Keratinocyte (primary cell): ENCODE measurements around the gene AHNAK2. TPM values are rescaled to one million over a fixed set of nuclear protein-coding genes. Genes with fewer than 3 reads are reported as not detected.

Experiments used
- DNase-seq: peaks from one replicate; pipeline ENCODE4 v3.0.0-alpha.2; 2011; ENCODE audit warnings: low read depth, missing footprints, low spot score
- FAIRE-seq: peaks from 2 replicates; lab custom pipeline; 2011; peaks lifted over from hg19 to GRCh38; lab: Jason Lieb, UNC
- H2AFZ ChIP-seq: 2 replicates; pipeline ENCODE4 v1.6.0; 2012; ENCODE audit warnings: low read length, control low read depth, inconsistent platforms; ENCODE audit not compliant: control insufficient read depth
- H3K27ac ChIP-seq: 2 replicates; pipeline ENCODE4 v1.5.1; 2011; ENCODE audit warnings: low read length; ENCODE audit not compliant: control insufficient read depth, insufficient read depth
- H3K27me3 ChIP-seq: 3 replicates; pipeline ENCODE4 v1.6.0; 2011; ENCODE audit warnings: low read length; ENCODE audit not compliant: control insufficient read depth, insufficient read depth; ENCODE audit errors: extremely low read depth
- H3K36me3 ChIP-seq, 2 experiments: 2 replicates in 1 of 2; 3 replicates in 1 of 2; pipeline ENCODE4 v1.5.1; 2011; ENCODE audit warnings: low read length in 2 of 2, mild to moderate bottlenecking in 1 of 2; ENCODE audit not compliant: control insufficient read depth in 2 of 2, insufficient read depth in 2 of 2; ENCODE audit errors: extremely low read depth in 1 of 2
- H3K4me1 ChIP-seq: 3 replicates; pipeline ENCODE4 v1.5.1; 2011; ENCODE audit warnings: low read length; ENCODE audit not compliant: control insufficient read depth, insufficient read depth; ENCODE audit errors: extremely low read depth
- H3K4me2 ChIP-seq: 3 replicates; pipeline ENCODE4 v1.6.0; 2011; ENCODE audit warnings: low read depth, low read length; ENCODE audit not compliant: control insufficient read depth, insufficient read depth; ENCODE audit errors: extremely low read depth
- H3K4me3 ChIP-seq, 3 experiments: fragments of 200-600 bp in 1 of 3; sonication (generic) in 1 of 3; 2 replicates in 2 of 3; 3 replicates in 1 of 3; pipeline ENCODE4 v1.5.1; 2011 to 2016; ENCODE audit warnings: low read length in 3 of 3, mild to moderate bottlenecking in 3 of 3, control low read depth in 2 of 3, inconsistent platforms in 1 of 3, low read depth in 1 of 3, mixed read lengths in 1 of 3, mixed run types in 1 of 3, moderate library complexity in 1 of 3; ENCODE audit not compliant: control insufficient read depth in 2 of 3, insufficient read depth in 2 of 3; ENCODE audit errors: extremely low read depth in 1 of 3
- H3K79me2 ChIP-seq: 2 replicates; pipeline ENCODE4 v1.6.0; 2012; ENCODE audit warnings: low read length; ENCODE audit not compliant: control insufficient read depth, insufficient read depth
- H3K9ac ChIP-seq: 3 replicates; pipeline ENCODE4 v1.6.0; 2011; ENCODE audit warnings: low read length; ENCODE audit not compliant: control insufficient read depth, insufficient read depth; ENCODE audit errors: extremely low read depth
- H3K9me1 ChIP-seq: 3 replicates; pipeline ENCODE4 v1.6.0; 2011; ENCODE audit warnings: low read length; ENCODE audit not compliant: control insufficient read depth, insufficient read depth; ENCODE audit errors: extremely low read depth
- H3K9me3 ChIP-seq: 2 replicates; pipeline ENCODE4 v1.5.1; 2012; ENCODE audit warnings: low read depth, low read length; ENCODE audit not compliant: control insufficient read depth
- H4K20me1 ChIP-seq: 3 replicates; pipeline ENCODE4 v1.6.0; 2011; ENCODE audit warnings: low read length; ENCODE audit not compliant: control insufficient read depth, insufficient read depth; ENCODE audit errors: extremely low read depth
- CTCF ChIP-seq, 3 experiments: IDR thresholded peaks in 1 of 3; conservative IDR thresholded peaks in 1 of 3; optimal IDR thresholded peaks in 1 of 3; 2 replicates in 2 of 3; 3 replicates in 1 of 3; pipeline versions ENCODE3 to v1.5.1; 2011; ENCODE audit warnings: low read length in 3 of 3, mild to moderate bottlenecking in 3 of 3, moderate library complexity in 2 of 3, control low read depth in 1 of 3, inconsistent platforms in 1 of 3; ENCODE audit not compliant: insufficient read depth in 2 of 3; ENCODE audit errors: extremely low read depth in 1 of 3
- EZH2 ChIP-seq: IDR thresholded peaks from one replicate; pipeline ENCODE4 v1.6.1; 2012; ENCODE audit warnings: inconsistent platforms, mild to moderate bottlenecking, low read length, moderate library complexity
- dilution Hi-C: fragments of 300-500 bp; cut with MboI; formaldehyde crosslinking; loops from one replicate; pipeline ENCODE4 v1.7.0; 2020; ENCODE audit warnings: low sequenced_read_pairs; ENCODE audit not compliant: extremely low pct_ligation_motif_present
- polyA plus RNA-seq, 5 experiments: library from polyadenylated mRNA; depleted of rRNA in 3 of 5; stranded (reverse) in 3 of 5; stranded (forward) in 1 of 5; unstranded in 1 of 5; fragments of >200 nt; gene quantifications; 1 replicate in 1 of 5; 2 replicates in 3 of 5; 3 replicates in 1 of 5; pipeline versions ENCODE4 v1.2.1 to v1.2.3, GENCODE V29; 2011 to 2012; ENCODE audit warnings: missing spikeins in 2 of 5, low read depth in 1 of 5, low replicate concordance in 1 of 5

Gene AHNAK2
- polyA plus RNA-seq, 1 donor (not counting 4 experiments of a cell fraction or from before 2014, with no cell fraction given) = 164 TPM

- dilution Hi-C loops = no loop called here
These were observed 6.1 kb upstream of the AHNAK2 start for GRCh38 chr14:104984056-104984894.

GRCh38 chr14:104983231-104983721 is 5.1 kb upstream of the AHNAK2 start:
- no peaks in the 10 kb centered on the region for H3K36me3 ChIP-seq
- H3K79me2 ChIP-seq = peaks cover 5% of the 10 kb centered on the region
- no peak for DNase-seq
- H3K4me1 ChIP-seq = peaks cover 22% of the 10 kb centered on the region
- no peak for TF ChIP-seq CTCF (optimal IDR thresholded peaks at IDR 0.05 in 1 of 3, IDR thresholded peaks at IDR 0.05 in 1 of 3, conservative IDR thresholded peaks at IDR 0.05 in 1 of 3; ENCODE audit: extremely low read depth in 1 of 3, insufficient read depth in 2 of 3, low read length in 3 of 3)
- no peaks in the 10 kb centered on the region for H3K9me3 ChIP-seq
- no peaks in the 10 kb centered on the region for H3K27me3 ChIP-seq
- dilution Hi-C loops = no loop called here
- H3K27ac ChIP-seq = no peak overlapping the region
- H2AFZ ChIP-seq = no peak overlapping the region
- no peak overlapping the region for H3K4me2 ChIP-seq
- no peak for FAIRE-seq
- H3K9ac ChIP-seq = no peak overlapping the region
- no peak overlapping the region for H3K4me3 ChIP-seq
- no peaks in the 10 kb centered on the region for H3K9me1 ChIP-seq
- H4K20me1 ChIP-seq = no peaks in the 10 kb centered on the region

More at GRCh38 chr14:104984056-104984894, 6.1 kb upstream of the AHNAK2 start:
- Histone ChIP-seq H4K20me1 (no peaks in the 10 kb centered on the region), H3K4me2 (no peak overlapping the region), H3K79me2 (peaks cover 5% of the 10 kb centered on the region), H3K9me3 (no peaks in the 10 kb centered on the region), H3K4me1 (peaks cover 22% of the 10 kb centered on the region), H2AFZ (no peak overlapping the region), H3K9me1 (no peaks in the 10 kb centered on the region), H3K9ac (no peak overlapping the region), H3K27me3 (no peaks in the 10 kb centered on the region), H3K36me3 (peaks cover 0 to under 1% of the 10 kb centered on the region in 2 experiments), H3K4me3 (no peak overlapping the region), H3K27ac (no peak overlapping the region)
- FAIRE-seq = no peak
- no peak for TF ChIP-seq CTCF (optimal IDR thresholded peaks at IDR 0.05 in 1 of 3, IDR thresholded peaks at IDR 0.05 in 1 of 3, conservative IDR thresholded peaks at IDR 0.05 in 1 of 3; ENCODE audit: extremely low read depth in 1 of 3, insufficient read depth in 2 of 3, low read length in 3 of 3)
- TF ChIP-seq EZH2 = no peak
- no peak for DNase-seq
